Transverse colon (tissue), 4 donors: ENCODE measurements around the gene SUCLA2. TPM values are rescaled to one million over a fixed set of nuclear protein-coding genes. Genes with fewer than 3 reads are reported as not detected.

Source experiments
- DNase-seq: peaks from one replicate; pipeline ENCODE4 v3.0.0-alpha.2; 2019
- H3K27ac ChIP-seq, 4 donors: fragments of 200-600 bp; sonication (generic); 2 replicates each; pipeline ENCODE4 v1.5.1; 2016 to 2018; ENCODE audit warnings: inconsistent platforms in 4 of 4
- H3K27me3 ChIP-seq: fragments of 200-600 bp; sonication (generic); 2 replicates; pipeline ENCODE4 v1.5.1; 2017; ENCODE audit warnings: inconsistent platforms
- H3K36me3 ChIP-seq, 4 donors: fragments of 200-600 bp; sonication (generic); 2 replicates each; pipeline ENCODE4 v1.5.1; 2017 to 2019; ENCODE audit warnings: inconsistent platforms in 4 of 4
- H3K4me1 ChIP-seq, 4 donors: fragments of 200-600 bp; sonication (generic); 2 replicates each; pipeline ENCODE4 v1.5.1; 2017 to 2020; ENCODE audit warnings: inconsistent platforms in 4 of 4
- H3K4me3 ChIP-seq, 4 donors: fragments of 200-600 bp; sonication (generic); 1 replicate in 1 of 4; 2 replicates in 3 of 4; pipeline versions ENCODE4 v1.5.1 to v1.6.1; 2017 to 2019; ENCODE audit warnings: inconsistent platforms in 4 of 4
- H3K9me3 ChIP-seq, 2 donors: fragments of 200-600 bp; sonication (generic); 2 replicates each; pipeline ENCODE4 v1.5.1; 2017 to 2019; ENCODE audit warnings: inconsistent platforms in 2 of 2
- EP300 ChIP-seq: sonication (generic); formaldehyde crosslinking; IDR thresholded peaks from one replicate; pipeline ENCODE4 v1.6.1; 2017; ENCODE audit warnings: antibody characterized with exemption, low read depth
- POLR2A ChIP-seq: fragments of 450-650 bp; IDR thresholded peaks from one replicate; pipeline ENCODE4 v1.6.1; 2016; ENCODE audit warnings: antibody characterized with exemption, mild to moderate bottlenecking, moderate library complexity
- POLR2AphosphoS5 ChIP-seq, 3 donors: sonication (generic); formaldehyde crosslinking; IDR thresholded peaks; one replicate each; pipeline ENCODE4 v1.6.1; 2016; ENCODE audit warnings: antibody characterized with exemption in 3 of 3
- WGBS, 2 donors: methylation state at CpG; one replicate each; pipeline ENCODE4 v1.1.5; 2018; ENCODE audit warnings: low coverage in 1 of 2; 5-methylcytosine and 5-hydroxymethylcytosine counted together
- in situ Hi-C, 4 donors: fragments of 200-750 bp; cut with MboI; loops; one replicate each; pipeline versions ENCODE4 v1.15.0 to v1.15.1; 2017; ENCODE audit warnings: low sequenced_read_pairs in 3 of 4, low pct_ligation_motif_present in 1 of 4, low pct_unique_long_range_greater_than_20kb in 1 of 4
- intact Hi-C: fragments of 100-400 bp; cut with DNase I; formaldehyde crosslinking; loops from one replicate; pipeline ENCODE4 v1.15.1; 2023; ENCODE audit warnings: low total_unique reads
- total RNA-seq, 4 donors: library from RNA; depleted of rRNA; stranded (reverse); fragments of >200 nt; gene quantifications; one replicate each; pipeline ENCODE4 v1.1.0, GENCODE V29; 2016
- TF ChIP-seq, protein P1 (sequence below), 5 experiments: fragments of 200-600 bp in 3 of 5; fragments of 450-650 bp in 2 of 5; sonication (generic) in 3 of 5; IDR thresholded peaks; 1 replicate in 2 of 5; 2 replicates in 3 of 5; pipeline ENCODE4 v1.5.1; 2016 to 2017; ENCODE audit warnings: antibody characterized with exemption in 5 of 5, inconsistent platforms in 3 of 5, mild to moderate bottlenecking in 2 of 5, moderate library complexity in 1 of 5

Gene SUCLA2
- total RNA-seq, 4 donors from 2014 or later: 36.8 to 50.1 (median 40.5) TPM

- TF ChIP-seq POLR2AphosphoS5 (IDR thresholded peaks at IDR 0.05): no peak
- TF ChIP-seq EP300: no peak
- TF ChIP-seq, protein P1, sequence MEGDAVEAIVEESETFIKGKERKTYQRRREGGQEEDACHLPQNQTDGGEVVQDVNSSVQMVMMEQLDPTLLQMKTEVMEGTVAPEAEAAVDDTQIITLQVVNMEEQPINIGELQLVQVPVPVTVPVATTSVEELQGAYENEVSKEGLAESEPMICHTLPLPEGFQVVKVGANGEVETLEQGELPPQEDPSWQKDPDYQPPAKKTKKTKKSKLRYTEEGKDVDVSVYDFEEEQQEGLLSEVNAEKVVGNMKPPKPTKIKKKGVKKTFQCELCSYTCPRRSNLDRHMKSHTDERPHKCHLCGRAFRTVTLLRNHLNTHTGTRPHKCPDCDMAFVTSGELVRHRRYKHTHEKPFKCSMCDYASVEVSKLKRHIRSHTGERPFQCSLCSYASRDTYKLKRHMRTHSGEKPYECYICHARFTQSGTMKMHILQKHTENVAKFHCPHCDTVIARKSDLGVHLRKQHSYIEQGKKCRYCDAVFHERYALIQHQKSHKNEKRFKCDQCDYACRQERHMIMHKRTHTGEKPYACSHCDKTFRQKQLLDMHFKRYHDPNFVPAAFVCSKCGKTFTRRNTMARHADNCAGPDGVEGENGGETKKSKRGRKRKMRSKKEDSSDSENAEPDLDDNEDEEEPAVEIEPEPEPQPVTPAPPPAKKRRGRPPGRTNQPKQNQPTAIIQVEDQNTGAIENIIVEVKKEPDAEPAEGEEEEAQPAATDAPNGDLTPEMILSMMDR (IDR thresholded peaks at IDR 0.05): no peak
- TF ChIP-seq POLR2A: no peak
- in situ Hi-C loops: no loop called here
- Histone ChIP-seq H3K27ac (no peak overlapping the region), H3K9me3 (no peaks in the 10 kb centered on the region), H3K36me3 (no peaks in the 10 kb centered on the region), H3K27me3 (no peaks in the 10 kb centered on the region), H3K4me3 (no peak overlapping the region), H3K4me1 (no peaks in the 10 kb centered on the region)
- WGBS, 2 donors: 67 to 90% methylated on average over 1 to 3 of the region's 3 CpGs
- DNase-seq: no peak
- intact Hi-C loops: no loop called here
Measured at GRCh38 chr13:47901441-47901840, 99.6 kb downstream of the SUCLA2 start.

GRCh38 chr13:47898080-47898479, 103.0 kb downstream of the SUCLA2 start:
- H3K36me3 ChIP-seq: no peaks in the 10 kb centered on the region
- H3K27me3 ChIP-seq: no peaks in the 10 kb centered on the region
- TF ChIP-seq POLR2A (no peak), POLR2AphosphoS5 (IDR thresholded peaks at IDR 0.05) (no peak), EP300 (no peak)
- TF ChIP-seq, protein P1 (IDR thresholded peaks at IDR 0.05): no peak
- H3K9me3 ChIP-seq: no peaks in the 10 kb centered on the region
- no peak overlapping the region for H3K4me3 ChIP-seq
- H3K27ac ChIP-seq: no peak overlapping the region
- no peaks in the 10 kb centered on the region for H3K4me1 ChIP-seq
- intact Hi-C loops (no loop called here), in situ Hi-C loops (no loop called here)
- WGBS, 2 donors: 77 to 78% methylated on average over 3 of the region's 3 CpGs
- no peak for DNase-seq

DNA sequence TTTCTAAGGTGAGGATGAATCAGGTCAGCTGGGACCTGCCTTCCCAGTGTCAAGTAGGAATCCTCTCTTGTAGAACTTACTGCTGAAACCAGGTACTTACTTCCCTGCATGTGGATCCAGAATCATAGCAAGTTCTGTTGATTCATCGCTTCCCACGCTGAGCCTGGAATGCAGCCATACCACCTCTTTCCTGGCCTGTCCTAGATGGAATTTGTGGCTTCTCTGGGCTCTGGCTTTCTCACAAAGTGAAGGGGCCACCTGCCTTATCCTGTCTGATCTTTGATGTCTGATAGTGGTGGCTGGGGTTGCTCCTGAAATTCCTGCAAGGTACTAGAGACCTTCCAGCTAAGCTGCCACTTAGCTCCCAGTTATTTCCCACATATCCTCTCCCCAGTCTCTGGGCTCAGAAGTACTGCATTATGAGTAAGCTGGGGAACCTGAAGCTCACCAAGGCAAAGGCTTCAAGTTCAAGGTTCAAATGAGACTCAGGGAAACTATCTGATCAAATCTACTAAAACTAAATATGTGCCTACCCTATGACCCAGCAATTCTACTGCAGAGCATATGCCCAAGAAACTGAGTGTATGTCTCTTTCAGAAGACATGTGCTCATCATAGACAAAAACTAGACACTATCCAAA, 103.5 kb downstream of the SUCLA2 start:
- no peak for DNase-seq
- Histone ChIP-seq H3K36me3 (no peaks in the 10 kb centered on the region), H3K27ac (no peak overlapping the region), H3K27me3 (no peaks in the 10 kb centered on the region), H3K4me1 (no peaks in the 10 kb centered on the region), H3K4me3 (no peak overlapping the region), H3K9me3 (no peaks in the 10 kb centered on the region)
- in situ Hi-C loops (no loop called here), intact Hi-C loops (no loop called here)
- 87% methylated on average over 2 of the region's 2 CpGs; no CpG with 5 or more reads in 1 of the 2 donors for WGBS, 2 donors
- TF ChIP-seq POLR2AphosphoS5 (IDR thresholded peaks at IDR 0.05) (no peak), POLR2A (no peak), EP300 (no peak)
- TF ChIP-seq, protein P1 (IDR thresholded peaks at IDR 0.05): no peak

DNA sequence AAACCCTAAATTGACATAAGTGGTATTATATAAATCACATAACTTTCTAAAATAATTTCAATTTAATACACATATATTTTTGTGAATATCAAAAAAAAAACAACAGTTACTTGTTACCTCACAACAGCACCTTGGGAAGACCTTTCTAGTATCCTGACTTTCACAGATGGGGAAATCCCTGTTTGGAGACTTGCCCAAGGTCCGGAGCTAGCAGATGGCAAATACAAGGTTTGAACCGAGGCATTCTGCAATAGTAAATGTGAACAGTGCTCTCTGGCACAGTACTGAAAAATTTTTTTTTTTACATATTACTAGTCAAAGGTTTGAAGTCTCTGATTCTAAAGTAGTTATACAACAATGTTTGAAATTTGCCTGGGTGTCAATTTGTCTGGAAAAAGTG, 104.5 kb downstream of the SUCLA2 start:
- no peak overlapping the region for H3K4me3 ChIP-seq
- H3K36me3 ChIP-seq: no peaks in the 10 kb centered on the region
- WGBS, 2 donors: 62 to 63% methylated on average over 2 of the region's 2 CpGs
- in situ Hi-C loops: no loop called here
- no peaks in the 10 kb centered on the region for H3K27me3 ChIP-seq
- H3K4me1 ChIP-seq: no peaks in the 10 kb centered on the region
- intact Hi-C loops: no loop called here
- no peak for TF ChIP-seq EP300
- no peak for TF ChIP-seq POLR2A
- no peak for TF ChIP-seq POLR2AphosphoS5 (IDR thresholded peaks at IDR 0.05)
- TF ChIP-seq, protein P1 (IDR thresholded peaks at IDR 0.05): no peak
- no peak overlapping the region for H3K27ac ChIP-seq
- no peak for DNase-seq
- no peaks in the 10 kb centered on the region for H3K9me3 ChIP-seq
